ENCODE measurements around the gene GSDME. TPM values are rescaled to one million over a fixed set of nuclear protein-coding genes. Genes with fewer than 3 reads are reported as not detected.

GSDME gene
- total RNA-seq, 1 donor from 2014 or later: 22.4 TPM

DNA sequence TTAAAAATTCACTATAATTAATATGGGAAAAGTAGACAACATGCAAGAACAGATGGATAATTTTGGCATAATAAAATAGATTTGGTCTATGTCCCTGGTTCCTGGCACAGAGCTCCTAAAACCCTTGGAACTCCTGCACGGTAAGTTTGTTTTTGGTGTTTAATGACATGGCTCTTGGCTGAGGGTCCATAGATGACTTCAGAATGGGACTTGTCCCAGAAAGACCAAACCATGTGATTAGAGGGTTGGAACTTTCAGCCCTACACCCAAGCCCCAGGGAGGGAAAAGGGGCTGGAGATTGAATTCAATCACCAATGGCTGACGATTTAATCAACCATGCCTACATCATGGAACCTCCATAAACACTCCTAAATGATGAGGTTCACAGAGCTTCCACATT is 12.6 kb upstream of the GSDME start:
- no peak for DNase-seq (ENCODE audit: low spot score)

DNA sequence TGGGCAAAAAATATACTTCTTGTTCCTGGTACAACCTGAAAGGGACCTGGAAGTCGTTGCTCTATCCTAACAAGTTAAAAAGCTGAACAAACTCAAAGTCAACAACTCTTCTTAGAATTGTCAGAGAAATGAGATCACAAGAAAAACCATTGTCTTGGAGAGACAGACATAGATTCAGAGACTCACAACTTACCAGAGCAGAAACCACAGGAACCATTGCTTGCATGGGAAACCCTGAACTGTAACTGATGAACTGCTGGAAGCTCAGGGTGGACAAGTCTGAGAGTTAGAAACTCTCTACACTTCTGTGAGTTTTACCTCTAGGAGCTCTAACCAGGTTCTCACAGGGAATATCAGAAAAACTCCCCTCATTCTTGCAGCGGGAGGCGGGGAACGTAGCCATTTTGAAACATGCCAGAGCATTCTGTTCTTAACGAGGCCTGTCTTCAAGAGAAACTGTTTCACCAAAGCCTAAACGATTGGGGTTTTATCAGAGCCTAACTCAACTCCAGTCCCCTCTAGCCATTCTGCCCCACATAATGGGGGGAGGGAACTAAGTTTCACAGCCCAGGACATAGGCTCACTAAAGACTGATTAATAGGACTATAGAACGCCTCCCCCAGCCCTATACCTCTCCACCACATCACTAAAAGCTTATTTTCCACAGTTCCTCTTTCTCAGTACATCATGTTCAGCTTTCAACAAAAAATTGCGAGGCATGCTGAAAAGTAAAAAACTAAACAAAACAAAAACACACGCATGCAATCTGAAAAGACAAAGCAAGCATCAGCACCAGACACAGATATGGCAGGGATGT is 12.0 kb upstream of the GSDME start:
- no peak for DNase-seq (ENCODE audit: low spot score)

DNA sequence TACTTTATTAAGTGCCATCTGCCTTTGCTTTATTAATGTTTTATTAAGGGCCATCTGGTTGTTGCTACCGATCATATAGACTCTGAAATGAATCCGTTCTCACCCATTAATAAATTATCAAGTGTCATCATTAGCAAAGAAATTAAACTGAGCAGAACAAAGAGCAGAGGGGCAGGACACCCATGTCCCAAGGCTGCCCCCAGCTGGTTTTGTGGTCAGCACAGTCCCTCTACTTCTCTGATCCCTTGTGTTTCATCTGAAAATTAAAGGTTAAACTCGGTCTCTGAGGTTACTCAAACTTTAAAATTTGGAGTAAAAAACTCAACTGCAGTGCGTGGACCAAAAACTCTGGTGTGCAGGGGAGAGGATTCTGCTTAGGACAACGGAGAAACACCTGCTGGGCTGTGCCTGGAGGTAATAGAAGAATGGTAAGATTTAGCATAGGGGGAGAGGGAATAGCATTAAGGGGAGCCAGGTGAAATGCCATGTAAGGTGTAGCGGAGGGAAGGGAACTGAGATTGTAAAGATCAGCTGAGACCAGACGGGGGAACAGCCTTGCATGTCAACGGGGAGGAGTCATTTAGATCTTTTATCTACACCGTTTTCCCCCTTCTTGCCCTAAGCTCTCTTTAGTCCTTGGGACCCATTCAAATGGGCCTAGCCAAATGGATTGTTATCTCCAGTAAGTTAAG is 10.8 kb upstream of the GSDME start:
- DNase-seq (ENCODE audit: low spot score): no peak

DNA sequence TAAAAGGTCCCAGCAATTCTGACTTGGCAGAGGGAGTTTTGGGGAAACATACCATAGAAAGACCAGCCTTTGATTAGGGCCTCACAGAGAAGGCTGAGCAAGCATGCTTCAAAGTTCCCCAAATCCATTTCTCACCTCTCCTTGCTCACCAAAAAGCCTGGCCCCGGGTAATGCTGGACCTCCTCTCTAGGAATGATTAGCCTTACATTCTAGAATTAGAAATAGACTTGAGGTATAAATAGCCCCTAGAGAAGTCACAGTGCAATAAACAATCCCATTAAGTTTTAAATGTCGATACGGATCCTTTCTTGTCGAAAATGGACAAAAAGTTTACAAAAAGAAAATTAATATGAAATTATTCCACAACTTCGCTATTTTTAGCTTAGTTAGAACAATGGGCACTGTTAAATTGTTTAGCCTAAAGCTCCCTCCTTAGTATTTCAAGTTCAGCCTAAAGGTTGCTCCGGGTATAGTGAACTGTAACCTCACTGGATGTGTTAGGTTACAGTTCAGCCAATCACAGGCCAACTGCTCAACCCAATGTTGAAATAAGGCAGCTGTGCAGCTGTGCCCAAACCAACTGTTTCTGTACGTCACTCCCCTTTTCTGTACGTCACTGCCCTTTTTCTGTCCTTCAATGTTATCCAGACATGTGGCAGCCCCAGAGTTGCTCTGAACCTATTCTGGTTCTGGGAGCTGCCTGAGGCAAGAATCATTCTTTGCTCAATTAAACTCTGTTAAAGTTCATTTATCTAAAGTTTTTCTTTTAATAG is 7.9 kb upstream of the GSDME start:
- no peak for DNase-seq (ENCODE audit: low spot score)

DNA sequence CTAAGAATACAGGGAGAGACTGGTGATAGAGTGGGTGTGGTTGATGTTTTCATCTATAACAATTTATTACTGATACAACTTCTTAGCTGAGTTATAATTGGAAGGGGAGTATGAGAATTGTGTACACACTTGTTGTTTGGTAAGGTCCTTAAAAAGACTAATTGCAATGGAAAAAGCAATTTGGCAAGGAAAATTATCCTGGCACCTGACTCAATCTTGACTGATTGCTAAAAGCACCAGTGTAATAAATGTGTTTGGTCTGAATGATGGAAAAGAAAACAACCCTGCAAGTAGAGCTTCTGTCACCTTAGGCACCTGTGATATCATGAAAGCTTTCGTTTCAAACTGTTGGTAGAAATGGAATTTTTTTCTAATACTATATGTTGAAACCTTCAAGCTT is 6.7 kb upstream of the GSDME start:
- no peak for DNase-seq (ENCODE audit: low spot score)

DNA sequence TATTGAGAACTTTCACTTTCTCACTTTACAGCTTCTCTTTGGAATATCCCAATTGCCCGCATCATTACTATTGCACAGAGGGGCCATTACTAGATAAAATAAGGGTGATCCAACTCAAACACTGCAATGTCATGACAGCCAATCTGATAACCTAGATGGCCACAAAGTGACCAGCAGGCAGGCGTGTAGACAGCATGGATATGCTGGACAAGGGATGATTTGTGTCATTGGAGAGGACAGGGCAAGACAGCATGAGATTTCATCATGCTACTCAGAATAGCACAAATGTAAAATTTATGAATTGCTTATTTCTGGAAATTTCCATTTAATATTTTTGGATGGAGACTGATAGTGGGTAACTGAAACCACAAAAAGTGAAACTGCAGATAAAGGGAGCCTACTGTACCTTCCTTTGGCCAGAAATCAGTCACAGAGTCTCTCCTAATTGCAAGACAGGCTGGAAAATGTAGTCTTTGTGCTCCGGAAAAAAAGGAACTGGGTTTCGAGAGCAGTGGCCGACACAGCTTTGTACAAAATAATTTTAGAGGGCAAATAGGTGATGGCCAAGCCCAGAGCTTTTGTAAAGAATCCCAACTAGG is 6.1 kb upstream of the GSDME start:
- no peak for DNase-seq (ENCODE audit: low spot score)

DNA sequence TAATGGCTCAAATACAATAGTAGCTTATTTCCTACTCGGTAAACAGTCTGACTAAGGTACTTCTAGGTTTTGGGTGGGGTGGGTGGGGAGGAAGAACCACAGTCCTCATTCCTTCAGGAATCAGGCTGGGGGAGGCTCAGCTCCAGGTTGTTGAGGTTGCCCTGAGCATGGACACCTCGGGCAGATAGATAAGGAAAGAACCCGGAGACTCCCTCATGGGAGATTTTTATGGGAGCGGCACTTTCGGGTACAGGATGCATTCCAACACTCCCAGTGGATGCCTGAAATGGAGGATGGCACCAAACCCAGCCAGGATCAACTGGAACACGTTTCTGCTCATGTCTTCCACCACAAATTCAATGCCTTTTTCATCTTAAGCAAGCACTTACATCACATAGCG is 5.5 kb upstream of the GSDME start:
- no peak for DNase-seq (ENCODE audit: low spot score)

DNA sequence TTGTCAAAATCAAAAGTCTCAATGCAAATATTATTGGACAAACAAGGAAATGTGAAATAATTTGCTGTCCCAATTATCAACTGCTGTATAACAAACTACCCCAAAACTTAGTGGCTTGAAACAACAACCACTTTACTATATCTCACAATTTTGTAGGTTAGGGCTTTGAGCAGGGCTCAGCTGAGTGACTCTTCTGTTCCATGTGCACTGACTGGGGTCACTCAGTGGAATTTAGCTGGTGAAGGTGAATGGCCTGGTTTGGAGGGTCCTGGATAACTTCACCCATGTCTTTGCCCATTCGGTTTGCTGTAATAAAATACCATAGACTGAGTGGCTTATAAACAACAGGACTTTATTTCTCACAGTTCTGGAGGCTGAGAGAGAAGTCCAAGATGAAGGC is 3.7 kb upstream of the GSDME start:
- no peak for DNase-seq (ENCODE audit: low spot score)

DNA sequence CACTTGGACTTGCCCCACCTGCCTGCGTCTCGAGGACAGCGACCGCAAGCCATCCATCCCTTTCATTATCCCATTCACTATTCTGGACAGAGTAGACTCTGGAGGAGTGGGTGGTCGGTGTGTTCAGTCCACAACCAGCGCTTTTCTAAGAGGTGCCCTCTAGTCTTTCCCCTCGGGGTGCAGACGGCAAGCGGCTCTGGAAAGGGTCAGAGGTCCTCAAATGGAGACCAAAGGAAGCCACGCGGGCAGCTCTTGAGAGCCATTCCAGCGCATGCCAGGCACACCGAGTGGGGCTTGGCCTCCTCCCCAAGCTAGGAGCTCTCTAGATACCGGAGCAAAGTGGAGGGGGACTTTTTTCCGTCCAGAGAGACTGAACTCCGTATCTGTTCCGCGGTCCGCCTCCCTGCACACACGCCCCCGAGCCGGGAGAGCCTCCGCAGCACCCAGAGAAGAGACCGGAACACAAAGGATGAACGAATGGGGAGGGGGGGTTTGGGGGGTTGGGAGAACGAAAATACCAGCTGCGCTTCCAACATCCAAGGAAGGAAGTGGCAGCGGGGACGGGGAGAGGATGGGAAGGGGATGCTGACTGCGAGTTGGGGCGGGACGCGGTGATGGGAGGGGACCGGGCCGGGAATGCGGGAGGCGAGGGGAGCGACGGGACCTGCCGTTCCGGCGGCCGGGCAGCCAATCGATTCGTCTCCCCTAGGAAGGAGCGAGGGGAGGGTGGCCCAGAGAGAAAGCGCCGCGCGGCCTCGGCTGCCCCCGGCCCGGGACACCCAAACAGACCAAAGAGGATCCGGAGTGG is 515 bp downstream of the GSDME start:
- DNase-seq (ENCODE audit: low spot score): peak; percentile 42

DNA sequence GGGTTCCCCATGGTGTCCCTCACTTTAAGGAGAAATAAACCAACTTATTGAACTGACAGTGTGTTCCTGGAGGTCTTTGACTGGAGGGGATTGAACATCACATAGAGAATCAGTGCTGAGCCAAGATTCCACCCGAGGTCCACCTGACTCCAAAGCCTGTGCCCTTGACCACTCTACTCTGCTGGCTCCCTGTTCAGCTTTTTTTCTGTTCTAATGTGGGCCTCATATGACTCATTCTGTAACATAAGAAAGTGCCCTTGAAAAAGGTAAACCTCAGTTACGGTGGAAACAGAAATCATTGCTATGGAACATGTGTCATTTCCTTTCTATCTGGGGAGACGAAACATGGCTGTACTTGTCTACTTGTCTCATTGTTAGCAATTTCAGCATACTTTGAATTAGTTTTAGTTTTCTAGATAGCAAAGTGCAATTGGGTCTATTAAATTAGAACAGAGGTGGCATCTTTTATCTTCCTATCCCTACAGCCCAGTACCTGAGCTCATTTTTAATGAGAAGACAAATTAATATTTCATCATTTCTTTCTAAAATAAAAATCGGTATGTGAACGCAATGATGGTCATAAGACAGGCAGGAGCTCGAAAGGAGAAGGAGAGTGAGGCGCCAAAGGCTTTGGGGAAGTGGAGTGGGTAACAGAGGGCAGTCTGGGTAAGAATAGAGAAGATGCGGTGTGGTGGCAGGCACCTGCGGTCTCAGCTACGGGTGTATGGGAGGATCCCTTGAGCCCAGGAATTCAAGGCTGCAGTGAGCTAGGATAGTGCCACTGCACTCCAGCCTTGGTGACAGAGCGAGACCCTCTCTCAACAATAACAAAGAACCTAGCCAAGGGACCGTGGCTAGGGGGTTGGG is 1.5 kb downstream of the GSDME start:
- DNase-seq (ENCODE audit: low spot score): peak; percentile 39

DNA sequence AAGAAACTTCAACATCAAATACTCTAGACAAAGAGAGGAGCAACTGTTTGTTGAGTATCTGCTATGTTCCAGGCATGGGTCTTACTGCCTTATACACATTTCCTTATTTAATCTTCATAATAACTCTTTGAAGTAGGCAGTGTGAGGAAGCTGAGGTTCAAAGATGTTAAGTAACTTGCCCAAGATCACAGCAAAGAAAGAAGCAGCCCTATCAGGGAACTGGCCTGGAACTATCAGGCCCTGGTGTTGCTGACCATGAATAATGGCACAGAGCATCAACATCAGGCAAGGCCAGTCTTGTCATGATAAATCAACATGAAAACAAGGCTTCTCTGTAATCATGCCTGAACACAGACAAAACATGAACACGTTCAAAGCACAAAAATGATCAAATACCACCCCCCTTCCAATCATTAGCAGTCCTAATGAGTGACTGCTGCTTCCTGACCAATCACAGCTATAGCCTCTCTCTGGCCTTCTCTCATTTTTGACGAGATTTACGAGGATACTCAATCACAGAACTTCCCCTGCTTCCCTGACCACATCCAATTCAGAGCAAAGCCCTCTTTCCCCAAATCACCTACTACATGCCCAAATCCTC is 2.3 kb downstream of the GSDME start:
- peak; percentile 22 for DNase-seq (ENCODE audit: low spot score)

DNA sequence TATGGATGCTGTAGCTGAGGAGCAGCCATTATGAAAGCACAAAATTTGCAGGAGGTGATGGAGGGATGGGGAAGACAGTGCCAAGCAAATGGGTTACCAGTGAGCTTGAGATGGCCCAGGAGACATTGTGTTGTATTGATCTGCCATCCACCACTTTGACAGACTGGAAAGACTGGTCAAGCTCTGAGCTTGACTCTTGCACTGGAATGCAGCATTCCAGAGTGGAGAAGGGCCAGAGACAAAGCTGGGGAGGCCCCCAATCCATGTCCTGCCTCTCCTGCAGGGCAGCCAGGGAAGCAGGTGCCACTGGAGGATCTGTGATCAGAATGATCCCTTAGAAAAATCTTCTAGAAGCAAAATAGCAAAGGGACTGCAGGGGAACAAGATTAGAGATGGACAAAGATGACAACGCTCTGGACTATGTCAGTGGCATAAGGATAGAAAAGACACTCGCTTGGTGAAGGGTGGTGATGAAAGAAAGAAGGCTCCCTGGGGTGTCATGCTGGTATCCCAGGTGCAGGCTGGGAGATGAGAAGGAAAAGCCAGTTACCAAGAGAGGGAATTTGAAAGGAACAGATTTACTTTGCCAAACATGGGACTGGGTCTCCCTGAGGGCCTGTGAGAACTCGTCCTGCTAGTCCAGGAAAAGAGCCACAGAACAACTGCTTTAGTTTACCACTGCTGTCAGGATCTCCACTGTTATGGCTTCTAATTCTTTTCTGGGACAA is 5.0 kb downstream of the GSDME start:
- peak; percentile 13 for DNase-seq (ENCODE audit: low spot score)

DNA sequence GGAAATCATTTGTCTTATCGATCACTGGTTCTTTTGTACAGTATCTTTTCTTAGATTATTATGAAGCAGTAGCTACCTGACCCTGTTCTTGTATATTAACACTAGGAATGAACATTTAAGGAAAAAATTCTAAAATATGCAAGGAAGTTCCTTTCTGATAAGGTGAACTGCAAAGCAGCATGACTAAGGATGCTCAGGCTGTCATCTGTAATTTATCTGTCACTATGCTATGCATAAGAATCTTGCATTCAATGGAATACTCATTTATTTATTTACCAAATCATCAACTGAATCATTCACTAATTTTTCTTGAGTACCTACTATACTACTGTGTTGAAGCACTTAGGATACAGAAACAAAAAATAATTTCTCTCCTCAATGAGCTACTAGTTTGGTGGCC is 5.8 kb downstream of the GSDME start:
- DNase-seq (ENCODE audit: low spot score): no peak

DNA sequence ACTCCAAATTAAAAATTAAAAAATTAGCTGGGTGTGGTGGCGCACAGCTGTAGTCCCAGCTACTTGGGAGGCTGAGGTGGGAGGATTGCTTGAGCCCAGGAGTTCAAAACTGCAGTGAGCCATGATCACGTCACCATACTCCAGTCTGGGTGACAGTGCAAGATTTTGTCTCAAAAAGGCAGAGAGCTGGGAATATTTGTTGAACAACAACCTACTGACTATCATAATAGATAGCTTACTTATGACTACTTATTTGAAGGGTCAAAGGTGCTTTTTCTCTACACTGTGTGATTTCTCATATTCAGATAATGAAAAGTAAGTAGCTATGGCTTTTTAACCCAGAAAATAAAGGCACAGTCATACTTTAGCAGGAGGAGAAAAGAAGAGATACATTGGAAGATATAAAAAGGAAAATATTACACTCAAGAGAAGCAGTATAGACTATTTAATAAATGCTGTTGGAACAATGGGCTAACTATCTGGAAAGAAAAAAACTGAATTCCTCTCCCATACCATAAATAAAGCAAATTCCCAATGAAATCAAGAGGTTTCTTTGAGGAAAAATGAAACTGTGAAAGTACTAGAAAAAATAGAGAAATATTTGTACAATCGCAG is 6.7 kb downstream of the GSDME start:
- no peak for DNase-seq (ENCODE audit: low spot score)

DNA sequence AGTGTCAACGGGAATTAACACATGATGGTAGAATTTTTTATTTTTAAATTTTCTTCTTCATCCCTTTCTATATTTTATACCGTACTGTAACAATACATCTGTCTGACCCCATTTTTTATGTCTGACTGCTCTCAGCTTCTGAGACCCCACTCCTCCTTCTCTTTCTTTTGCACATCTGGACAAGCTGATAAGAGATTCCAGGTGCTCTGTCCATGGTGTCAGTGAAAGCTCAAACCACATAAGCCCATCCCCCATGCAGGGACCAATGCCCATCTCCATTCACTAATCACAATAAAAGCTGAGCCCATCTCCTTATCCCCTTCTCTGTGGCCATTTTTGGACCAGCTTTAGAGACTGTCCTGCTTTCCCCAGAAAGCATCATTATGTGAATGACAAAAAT is 8.7 kb downstream of the GSDME start:
- no peak for DNase-seq (ENCODE audit: low spot score)

DNA sequence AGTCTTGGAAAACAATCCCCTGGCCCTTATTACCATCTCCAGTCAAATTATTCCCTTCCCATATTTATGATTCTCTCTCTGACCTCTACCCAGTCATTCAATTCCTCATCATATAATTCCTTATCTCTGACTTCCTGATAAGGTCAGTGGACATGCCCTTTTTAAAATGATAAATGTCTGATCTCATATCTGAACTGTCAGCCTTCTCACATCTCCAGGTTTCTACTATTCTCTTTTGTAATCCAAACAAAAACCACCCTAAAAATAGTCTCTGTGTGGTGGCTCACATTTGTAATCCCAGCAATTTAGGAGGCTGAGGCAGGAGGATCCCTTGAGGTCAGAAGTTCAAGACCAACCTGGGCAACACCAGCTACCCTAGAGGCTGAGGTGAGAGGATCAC is 11.9 kb downstream of the GSDME start:
- peak; percentile 27 for DNase-seq (ENCODE audit: low spot score)

DNA sequence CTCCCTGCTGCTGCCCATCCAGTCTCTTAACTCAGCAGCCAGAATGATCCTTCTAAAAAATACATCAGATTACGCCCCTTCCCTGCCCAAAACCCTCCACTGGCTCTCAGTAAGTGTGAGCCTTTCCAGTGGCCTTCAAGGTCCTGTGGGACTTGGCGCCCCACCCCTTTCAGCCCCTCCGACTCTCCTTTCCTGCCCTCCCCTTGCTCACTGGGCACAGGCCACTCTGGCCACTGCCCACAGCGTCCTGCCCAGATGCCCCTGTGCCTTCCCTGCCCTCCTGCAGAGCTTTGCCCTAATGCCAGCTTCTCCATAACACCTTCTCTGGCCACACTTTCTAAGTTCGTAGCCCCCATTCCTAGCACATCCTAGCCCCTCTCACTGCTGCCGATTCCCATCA is 13.8 kb downstream of the GSDME start:
- peak; percentile 19 for DNase-seq (ENCODE audit: low spot score)

DNA sequence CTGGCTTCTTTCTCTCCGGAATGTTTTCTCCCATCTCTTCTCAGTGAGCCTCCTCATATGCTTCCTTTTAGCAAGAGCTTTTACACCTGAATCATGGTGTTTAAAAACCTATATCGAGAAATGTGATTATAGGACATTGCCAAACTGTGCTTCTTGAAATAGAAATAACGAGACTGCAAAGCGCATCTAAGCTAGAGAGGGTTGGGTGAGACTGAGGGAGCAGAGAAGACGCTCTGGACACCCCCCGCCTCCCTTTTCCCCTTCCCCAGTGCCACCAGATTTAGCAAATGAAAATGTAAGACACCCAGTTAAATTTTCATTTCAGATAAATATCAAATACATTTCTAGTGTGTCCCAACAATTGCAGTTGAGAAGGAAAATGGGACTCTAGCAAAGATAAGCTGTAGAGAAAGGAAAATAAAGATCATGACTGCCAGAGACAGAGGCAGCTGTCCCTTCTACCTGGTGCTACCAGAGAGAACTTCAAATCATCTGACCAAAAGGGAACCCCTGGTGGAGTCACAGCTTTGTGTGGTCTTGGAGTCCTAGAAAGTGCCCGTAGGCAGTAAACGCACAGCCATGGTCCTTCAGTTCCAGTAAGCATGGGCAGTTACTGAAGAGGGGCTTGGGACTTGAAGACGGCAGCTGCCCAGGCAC is 14.6 kb downstream of the GSDME start:
- DNase-seq (ENCODE audit: low spot score): peak; percentile 24

Measured in ureter (tissue), 1 donor.